IPS-20b (cell line): ENCODE measurements around the gene CASP8AP2.

ENCODE experiments used
- H3K27ac ChIP-seq: one replicate; pipeline ENCODE4 v1.5.1; 2013; ENCODE audit warnings: low read length
- H3K27me3 ChIP-seq: 2 replicates; pipeline ENCODE4 v1.6.1; 2013; ENCODE audit warnings: mild to moderate bottlenecking, low read length, inconsistent platforms; ENCODE audit not compliant: insufficient read depth
- H3K36me3 ChIP-seq: 2 replicates; pipeline ENCODE4 v1.6.1; 2013; ENCODE audit warnings: low read depth, mild to moderate bottlenecking, inconsistent platforms, low read length, moderate library complexity; ENCODE audit not compliant: insufficient read depth
- H3K4me1 ChIP-seq: 2 replicates; pipeline ENCODE4 v1.6.1; 2013; ENCODE audit warnings: mild to moderate bottlenecking, control low read depth, inconsistent platforms, low read length, moderate library complexity; ENCODE audit not compliant: insufficient read depth
- H3K4me3 ChIP-seq: 2 replicates; pipeline ENCODE4 v1.5.1; 2013; ENCODE audit warnings: mild to moderate bottlenecking, low read length, inconsistent platforms
- H3K9ac ChIP-seq: 2 replicates; pipeline ENCODE4 v1.6.1; 2013; ENCODE audit warnings: low read depth, mild to moderate bottlenecking, inconsistent platforms, low read length, moderate library complexity
- H3K9me3 ChIP-seq: 2 replicates; pipeline ENCODE4 v1.6.1; 2013; ENCODE audit warnings: mild to moderate bottlenecking, low read depth, low read length, inconsistent platforms; ENCODE audit not compliant: insufficient read depth

CASP8AP2 gene

DNA sequence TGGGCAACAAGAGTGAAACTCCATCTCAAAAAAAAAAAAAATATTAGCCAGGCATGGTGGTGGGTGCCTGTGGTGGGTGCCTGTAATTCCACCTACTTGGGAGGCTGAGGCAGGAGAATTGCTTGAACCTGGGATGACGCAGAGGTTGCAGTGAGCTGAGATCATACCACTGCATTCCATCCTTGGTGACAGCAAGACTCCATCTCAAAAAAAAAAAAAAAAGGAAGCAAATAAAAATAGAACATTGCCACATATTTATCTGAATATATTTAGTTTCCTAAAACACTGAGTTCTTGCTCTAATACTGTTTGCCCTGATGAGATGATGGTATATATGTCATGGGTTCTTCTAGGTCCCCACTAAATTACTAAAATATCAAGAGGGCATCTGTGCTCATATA lies 28.4 kb downstream of the CASP8AP2 start:
- no peaks in the 10 kb centered on the region for H3K9me3 ChIP-seq
- no peaks in the 10 kb centered on the region for H3K27me3 ChIP-seq
- peaks cover 94% of the 10 kb centered on the region for H3K36me3 ChIP-seq
- no peak overlapping the region for H3K4me3 ChIP-seq
- no peak overlapping the region for H3K9ac ChIP-seq
- H3K27ac ChIP-seq: no peak overlapping the region
- H3K4me1 ChIP-seq: no peaks in the 10 kb centered on the region

DNA sequence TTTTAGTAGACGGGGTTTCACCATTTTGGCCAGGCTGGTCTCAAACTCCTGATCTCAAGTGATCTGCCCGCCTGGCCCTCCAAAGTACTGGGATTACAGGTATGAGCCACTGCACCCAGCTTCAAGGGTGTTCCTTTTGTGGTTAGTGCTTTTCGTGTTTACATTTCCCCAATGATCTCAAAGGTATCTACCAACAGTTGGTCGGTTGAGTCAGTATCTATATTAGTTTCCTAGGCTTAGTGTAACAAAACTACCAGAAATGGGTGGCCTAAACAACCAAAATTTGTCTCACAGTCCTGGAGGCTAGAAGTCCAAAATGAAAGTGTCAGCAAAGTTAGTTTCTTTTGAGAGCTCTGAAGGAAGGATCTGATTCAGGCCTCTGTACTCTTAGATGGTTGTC lies 30.1 kb downstream of the CASP8AP2 start:
- peaks cover 92% of the 10 kb centered on the region for H3K36me3 ChIP-seq
- H3K4me1 ChIP-seq: no peaks in the 10 kb centered on the region
- no peak overlapping the region for H3K27ac ChIP-seq
- no peak overlapping the region for H3K9ac ChIP-seq
- H3K4me3 ChIP-seq: no peak overlapping the region
- H3K27me3 ChIP-seq: no peaks in the 10 kb centered on the region
- no peaks in the 10 kb centered on the region for H3K9me3 ChIP-seq

DNA sequence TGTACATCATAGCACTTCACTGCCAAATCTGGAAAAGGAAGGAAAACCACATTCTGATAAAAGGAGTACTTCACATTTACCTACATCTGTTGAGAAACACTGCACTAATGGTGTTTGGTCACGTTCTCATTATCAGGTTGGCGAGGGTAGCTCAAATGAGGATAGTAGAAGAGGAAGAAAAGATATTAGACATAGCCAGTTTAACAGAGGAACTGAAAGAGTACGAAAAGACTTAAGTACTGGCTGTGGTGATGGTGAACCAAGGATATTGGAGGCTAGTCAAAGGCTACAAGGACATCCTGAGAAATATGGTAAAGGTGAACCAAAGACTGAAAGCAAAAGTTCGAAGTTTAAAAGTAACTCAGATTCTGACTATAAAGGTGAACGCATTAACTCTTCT lies 32.6 kb downstream of the CASP8AP2 start:
- H3K27me3 ChIP-seq: no peaks in the 10 kb centered on the region
- no peak overlapping the region for H3K9ac ChIP-seq
- H3K27ac ChIP-seq: no peak overlapping the region
- H3K4me3 ChIP-seq: no peak overlapping the region
- H3K9me3 ChIP-seq: no peaks in the 10 kb centered on the region
- peaks cover 90% of the 10 kb centered on the region for H3K36me3 ChIP-seq
- no peaks in the 10 kb centered on the region for H3K4me1 ChIP-seq

DNA sequence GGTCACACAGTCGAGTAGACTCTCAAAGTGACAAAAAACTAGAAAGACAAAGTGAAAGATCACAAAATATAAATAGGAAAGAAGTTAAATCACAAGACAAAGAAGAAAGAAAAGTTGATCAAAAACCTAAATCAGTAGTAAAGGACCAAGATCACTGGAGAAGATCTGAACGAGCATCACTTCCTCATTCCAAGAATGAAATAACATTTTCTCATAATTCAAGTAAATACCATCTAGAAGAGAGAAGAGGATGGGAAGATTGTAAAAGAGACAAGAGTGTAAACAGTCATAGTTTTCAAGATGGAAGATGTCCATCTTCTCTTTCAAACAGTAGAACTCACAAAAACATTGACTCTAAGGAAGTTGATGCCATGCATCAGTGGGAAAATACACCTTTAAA lies 33.0 kb downstream of the CASP8AP2 start:
- H3K27ac ChIP-seq: no peak overlapping the region
- H3K36me3 ChIP-seq: peaks cover 90% of the 10 kb centered on the region
- no peaks in the 10 kb centered on the region for H3K4me1 ChIP-seq
- H3K9ac ChIP-seq: no peak overlapping the region
- no peak overlapping the region for H3K4me3 ChIP-seq
- H3K27me3 ChIP-seq: no peaks in the 10 kb centered on the region
- no peaks in the 10 kb centered on the region for H3K9me3 ChIP-seq

DNA sequence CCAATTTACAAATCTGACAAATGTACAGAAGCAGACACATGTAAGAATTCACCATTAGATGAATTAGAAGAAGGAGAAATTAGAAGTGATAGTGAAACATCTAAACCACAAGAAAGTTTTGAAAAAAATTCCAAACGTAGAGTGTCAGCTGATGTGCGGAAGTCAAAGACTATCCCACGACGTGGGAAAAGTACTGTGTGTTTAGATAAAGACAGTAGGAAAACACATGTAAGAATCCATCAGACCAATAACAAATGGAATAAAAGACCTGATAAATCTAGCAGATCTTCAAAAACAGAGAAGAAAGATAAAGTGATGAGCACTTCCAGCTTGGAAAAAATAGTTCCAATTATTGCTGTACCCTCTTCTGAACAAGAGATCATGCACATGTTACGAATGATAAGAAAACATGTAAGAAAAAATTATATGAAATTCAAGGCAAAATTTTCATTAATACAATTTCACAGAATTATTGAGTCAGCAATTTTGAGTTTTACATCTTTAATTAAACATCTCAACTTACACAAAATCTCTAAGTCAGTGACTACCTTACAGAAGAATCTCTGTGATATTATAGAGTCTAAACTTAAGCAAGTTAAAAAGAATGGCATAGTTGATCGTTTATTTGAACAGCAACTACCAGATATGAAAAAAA lies 36.5 kb downstream of the CASP8AP2 start:
- Histone ChIP-seq H3K36me3 (peaks cover 93% of the 10 kb centered on the region), H3K27me3 (no peaks in the 10 kb centered on the region), H3K4me1 (no peaks in the 10 kb centered on the region), H3K27ac (no peak overlapping the region), H3K9ac (no peak overlapping the region), H3K9me3 (no peaks in the 10 kb centered on the region), H3K4me3 (no peak overlapping the region)

DNA sequence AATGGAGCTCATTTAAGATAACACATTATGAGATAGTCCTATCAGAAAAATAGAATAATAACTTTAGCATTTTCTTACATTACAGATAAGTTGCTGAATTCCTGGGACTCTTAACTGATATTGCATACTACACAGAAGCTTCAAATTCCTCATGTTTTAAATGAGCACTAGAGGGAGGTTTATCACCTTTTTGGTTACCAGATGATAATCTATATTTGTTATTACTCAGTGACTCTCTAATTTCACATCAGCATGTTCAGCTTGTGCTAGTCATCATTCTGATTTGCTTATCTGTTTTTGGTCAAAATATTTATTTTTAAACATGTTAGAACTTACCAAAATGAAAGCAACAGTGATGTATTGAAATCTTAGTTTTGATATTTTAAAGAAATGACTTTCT lies 44.0 kb downstream of the CASP8AP2 start:
- Histone ChIP-seq H3K9ac (no peak overlapping the region), H3K36me3 (peaks cover 56% of the 10 kb centered on the region), H3K4me1 (no peaks in the 10 kb centered on the region), H3K9me3 (no peaks in the 10 kb centered on the region), H3K27me3 (no peaks in the 10 kb centered on the region), H3K4me3 (no peak overlapping the region), H3K27ac (no peak overlapping the region)

DNA sequence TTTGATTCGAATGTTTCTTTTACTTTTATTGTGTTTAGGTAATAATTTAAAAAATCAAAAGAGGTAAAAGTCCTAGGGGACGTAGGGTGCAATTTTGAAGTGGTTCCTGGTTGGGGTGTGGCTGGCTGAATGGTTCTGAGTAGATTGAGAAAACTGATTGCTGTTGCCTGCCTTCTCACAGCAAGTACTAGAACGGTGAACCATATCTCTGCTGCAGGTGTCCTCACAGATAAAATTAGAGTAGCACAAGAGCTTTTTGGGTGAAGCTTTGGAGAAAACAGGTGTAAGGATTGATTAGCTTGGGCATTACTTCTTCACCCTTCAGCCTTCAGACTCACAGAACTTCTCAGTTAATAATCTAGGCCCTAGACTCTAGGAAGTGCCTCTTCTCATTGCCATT lies 44.8 kb downstream of the CASP8AP2 start:
- Histone ChIP-seq H3K36me3 (peaks cover 50% of the 10 kb centered on the region), H3K9ac (no peak overlapping the region), H3K4me3 (no peak overlapping the region), H3K4me1 (no peaks in the 10 kb centered on the region), H3K27me3 (no peaks in the 10 kb centered on the region), H3K27ac (no peak overlapping the region), H3K9me3 (no peaks in the 10 kb centered on the region)

DNA sequence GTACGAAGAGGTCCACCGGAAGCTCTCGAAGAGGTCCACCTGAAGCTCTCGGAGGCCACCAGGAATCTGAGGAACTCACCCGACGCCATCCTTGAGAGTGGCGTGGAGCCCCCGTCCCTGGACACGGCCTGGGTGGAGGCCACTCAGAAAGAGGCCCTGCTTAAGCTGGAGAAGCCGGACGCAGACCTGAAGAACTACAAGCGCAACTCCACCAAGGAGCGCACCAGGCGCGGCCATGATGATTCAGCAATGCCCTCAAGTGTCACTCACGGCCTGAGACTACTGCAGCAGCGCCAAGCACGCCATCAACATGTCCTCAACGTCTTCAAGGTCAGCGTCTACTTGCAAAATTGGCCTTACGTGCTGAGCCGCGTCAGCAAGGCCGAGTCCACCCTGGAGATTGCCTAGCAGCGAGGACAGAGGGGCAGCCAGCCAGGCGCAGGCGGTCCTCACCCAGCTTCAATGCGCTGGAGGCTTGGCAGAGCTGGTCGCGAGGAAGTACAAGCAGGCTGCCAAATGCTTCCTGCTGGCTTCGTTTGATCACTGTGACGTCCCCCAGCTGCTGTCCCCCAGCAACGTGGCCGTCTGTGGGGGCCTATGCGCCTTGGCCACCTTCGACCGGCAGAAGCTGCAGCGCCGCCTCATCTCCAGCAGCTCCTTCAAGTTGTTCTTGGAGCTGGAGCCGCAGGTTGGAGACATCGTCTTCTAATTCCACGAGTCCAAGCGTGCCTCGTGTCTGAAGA lies 56.9 kb downstream of the CASP8AP2 start:
- Histone ChIP-seq H3K27ac (no peak overlapping the region), H3K9me3 (no peaks in the 10 kb centered on the region), H3K4me3 (no peak overlapping the region), H3K4me1 (peaks cover 9% of the 10 kb centered on the region; the same call in 1 of the 2 replicates), H3K27me3 (peaks cover 4% of the 10 kb centered on the region), H3K9ac (no peak overlapping the region), H3K36me3 (no peaks in the 10 kb centered on the region)

DNA sequence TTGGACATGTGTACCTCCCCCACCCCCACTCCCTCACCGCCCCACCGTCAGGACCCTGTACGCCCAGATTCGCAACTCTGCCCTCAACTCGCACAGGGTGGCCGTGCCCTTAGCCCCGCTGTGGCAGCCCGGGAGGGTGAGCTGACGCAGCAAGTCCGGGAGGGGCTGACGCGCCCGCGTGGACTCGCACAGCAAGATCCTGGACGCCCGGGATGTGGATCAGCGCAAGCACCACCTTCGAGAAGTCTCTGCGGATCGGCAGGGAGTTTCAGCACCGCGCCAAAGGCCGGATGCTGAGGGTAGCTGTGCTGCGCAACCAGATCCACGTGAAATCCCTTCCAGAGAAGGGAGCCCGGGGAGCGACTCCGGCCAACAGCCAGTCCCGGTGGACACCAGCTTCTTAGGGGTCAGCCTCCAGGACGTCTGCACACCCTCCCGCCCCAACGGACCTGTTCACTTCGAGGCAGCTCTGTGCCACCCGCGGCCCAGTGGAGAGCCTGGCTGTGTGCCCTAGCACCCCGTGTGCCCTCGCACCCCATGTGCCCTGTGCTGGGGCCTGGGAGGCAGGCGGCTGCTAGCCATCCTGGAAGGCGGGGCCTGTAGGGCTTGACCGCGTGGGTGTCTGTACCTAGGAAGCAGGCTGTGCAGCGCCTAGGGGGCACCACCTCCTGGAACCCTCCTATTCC lies 57.9 kb downstream of the CASP8AP2 start:
- Histone ChIP-seq H3K27me3 (peaks cover 4% of the 10 kb centered on the region), H3K4me1 (peaks cover 11% of the 10 kb centered on the region; the same call in 1 of the 2 replicates), H3K9ac (no peak overlapping the region), H3K9me3 (no peaks in the 10 kb centered on the region), H3K36me3 (no peaks in the 10 kb centered on the region), H3K4me3 (no peak overlapping the region), H3K27ac (no peak overlapping the region)

DNA sequence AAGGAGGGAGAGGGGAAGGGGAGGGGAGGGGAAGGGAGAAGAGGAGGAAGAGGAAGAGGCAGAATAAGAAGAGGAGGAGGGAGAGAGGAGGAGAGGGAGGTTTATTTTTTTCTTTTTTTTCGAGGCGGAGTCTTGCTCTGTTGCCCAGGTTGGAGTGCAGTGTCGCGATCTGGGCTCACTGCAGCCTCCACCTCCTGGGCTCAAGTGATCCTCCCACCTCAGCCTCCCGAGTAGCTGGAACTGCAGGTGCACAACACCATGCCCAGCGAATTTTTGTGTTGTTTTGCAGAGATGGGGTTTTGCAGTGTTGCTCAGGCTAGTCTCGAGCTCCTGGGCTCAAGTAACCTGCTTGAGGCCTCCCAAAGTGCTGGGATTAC lies 58.4 kb downstream of the CASP8AP2 start:
- no peaks in the 10 kb centered on the region for H3K36me3 ChIP-seq
- H3K4me1 ChIP-seq: peaks cover 11% of the 10 kb centered on the region; the same call in 1 of the 2 replicates
- peaks cover 4% of the 10 kb centered on the region for H3K27me3 ChIP-seq
- no peaks in the 10 kb centered on the region for H3K9me3 ChIP-seq
- no peak overlapping the region for H3K4me3 ChIP-seq
- no peak overlapping the region for H3K27ac ChIP-seq
- no peak overlapping the region for H3K9ac ChIP-seq

DNA sequence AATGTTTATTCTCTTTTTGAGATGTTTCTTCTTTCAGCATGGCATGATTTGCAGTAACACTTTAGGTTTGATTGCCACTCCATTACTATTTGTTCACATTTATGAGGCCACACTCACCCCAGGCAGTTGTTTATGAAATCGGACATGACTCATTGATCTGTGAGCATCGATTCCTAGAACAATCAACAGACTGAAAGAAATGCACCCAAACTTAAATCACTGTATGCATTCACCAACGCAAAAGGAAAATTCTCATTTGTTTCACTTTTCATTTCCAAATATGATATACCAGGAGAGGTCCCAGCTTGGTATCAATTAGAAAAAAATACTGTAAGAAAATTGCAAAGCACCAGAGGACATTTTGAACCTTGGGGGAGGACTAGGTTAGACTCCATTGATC lies 59.2 kb downstream of the CASP8AP2 start:
- Histone ChIP-seq H3K4me3 (no peak overlapping the region), H3K9me3 (no peaks in the 10 kb centered on the region), H3K9ac (no peak overlapping the region), H3K36me3 (no peaks in the 10 kb centered on the region), H3K27ac (no peak overlapping the region), H3K4me1 (peaks cover 11% of the 10 kb centered on the region; the same call in 1 of the 2 replicates), H3K27me3 (peaks cover 6% of the 10 kb centered on the region)
